HG02981 (cell line): Measurements from ENCODE around the gene C1QTNF9.
A peak's percentile ranks its signal among the peaks of the same experiment; 100 is the strongest.
"Not testable (repeated sequence)": the region's sequence is repeated elsewhere in the genome, so short reads cannot be mapped to it uniquely, and the experiment has no call there.

Source experiments
- ATAC-seq: cut with Tn5 transposase; IDR thresholded peaks from one replicate; pipeline ENCODE4 v1.9.1; 2021; ENCODE audit warnings: mild to moderate bottlenecking, moderate library complexity; ENCODE audit not compliant: unreplicated experiment

Gene C1QTNF9, protein sequence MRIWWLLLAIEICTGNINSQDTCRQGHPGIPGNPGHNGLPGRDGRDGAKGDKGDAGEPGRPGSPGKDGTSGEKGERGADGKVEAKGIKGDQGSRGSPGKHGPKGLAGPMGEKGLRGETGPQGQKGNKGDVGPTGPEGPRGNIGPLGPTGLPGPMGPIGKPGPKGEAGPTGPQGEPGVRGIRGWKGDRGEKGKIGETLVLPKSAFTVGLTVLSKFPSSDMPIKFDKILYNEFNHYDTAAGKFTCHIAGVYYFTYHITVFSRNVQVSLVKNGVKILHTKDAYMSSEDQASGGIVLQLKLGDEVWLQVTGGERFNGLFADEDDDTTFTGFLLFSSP

DNA sequence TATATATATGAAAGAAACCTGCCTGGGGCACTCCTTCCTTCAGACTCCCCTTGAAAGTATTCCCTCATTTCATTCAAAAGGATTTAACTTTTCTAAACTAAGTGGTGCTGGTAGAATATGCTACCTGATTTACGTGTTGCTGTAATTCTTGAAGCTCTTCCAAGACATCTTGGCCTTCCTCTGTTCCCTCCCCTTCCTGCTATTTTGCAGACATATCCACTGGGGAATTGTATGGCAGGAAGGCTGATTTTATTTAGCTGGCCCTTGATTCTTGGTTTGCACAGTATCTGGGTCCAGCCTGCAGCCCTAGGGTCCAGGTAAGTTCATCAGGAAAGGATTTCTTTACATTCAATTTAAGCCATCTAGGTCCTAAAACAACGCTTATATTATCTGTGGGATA is at the start of gene C1QTNF9:
C1QTNF9 (plus strand) TSS at position 281 of the 400 bp plus-strand sequence. CDS start 6,424 bp downstream, outside the sequence.
- ATAC-seq: not testable (repeated sequence)

GRCh38 chr13:24261566-24261965 is 47.8 kb upstream of the C1QTNF9 start:
- ATAC-seq: no peak

DNA sequence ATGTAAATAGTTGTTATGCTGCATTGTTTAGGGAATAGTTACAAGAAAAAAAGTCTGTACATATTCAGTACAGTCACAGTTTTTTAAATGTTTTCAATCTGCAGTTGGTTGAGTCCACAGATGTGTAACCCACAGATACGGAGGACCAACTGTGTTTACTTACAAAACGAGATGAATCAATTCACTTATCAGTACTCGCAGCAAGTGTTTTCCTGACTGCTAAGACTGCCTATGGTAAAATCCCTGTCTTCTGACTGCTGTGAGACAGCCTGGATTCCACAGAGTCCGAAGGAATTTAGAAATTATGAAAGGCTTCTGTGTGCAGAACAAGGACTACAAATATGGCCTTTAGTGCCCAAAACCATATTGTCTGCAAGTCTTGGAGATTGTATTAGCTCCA is 45.7 kb upstream of the C1QTNF9 start:
- no peak for ATAC-seq

- peak; percentile 79 for ATAC-seq
These were observed 44.4 kb upstream of the C1QTNF9 start for GRCh38 chr13:24264976-24265375.

- no peak for ATAC-seq
These were observed 43.9 kb upstream of the C1QTNF9 start for GRCh38 chr13:24265453-24265852.

GRCh38 chr13:24267274-24267673 is 42.1 kb upstream of the C1QTNF9 start:
- ATAC-seq: no peak

DNA sequence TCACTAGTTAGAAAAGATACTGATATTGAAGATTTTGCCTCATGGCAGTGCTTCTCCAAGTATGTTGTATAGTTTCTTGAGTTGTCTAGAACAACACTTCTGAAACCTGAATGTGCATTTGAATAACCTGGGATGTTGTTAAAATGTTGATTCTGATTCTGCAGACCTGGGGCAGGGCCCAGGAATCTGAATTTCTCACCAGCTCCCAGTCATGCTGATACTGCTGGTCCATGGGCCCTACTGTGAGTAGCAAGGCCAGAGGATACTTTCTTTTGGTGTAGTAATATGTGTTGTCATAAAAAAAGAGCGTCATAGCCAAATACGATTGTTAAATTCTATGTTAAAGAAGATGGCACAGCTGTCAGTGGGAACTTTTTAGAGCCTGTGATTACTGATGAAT is 41.6 kb upstream of the C1QTNF9 start:
- ATAC-seq: no peak

GRCh38 chr13:24269821-24270220 is 39.6 kb upstream of the C1QTNF9 start:
- ATAC-seq: no peak

DNA sequence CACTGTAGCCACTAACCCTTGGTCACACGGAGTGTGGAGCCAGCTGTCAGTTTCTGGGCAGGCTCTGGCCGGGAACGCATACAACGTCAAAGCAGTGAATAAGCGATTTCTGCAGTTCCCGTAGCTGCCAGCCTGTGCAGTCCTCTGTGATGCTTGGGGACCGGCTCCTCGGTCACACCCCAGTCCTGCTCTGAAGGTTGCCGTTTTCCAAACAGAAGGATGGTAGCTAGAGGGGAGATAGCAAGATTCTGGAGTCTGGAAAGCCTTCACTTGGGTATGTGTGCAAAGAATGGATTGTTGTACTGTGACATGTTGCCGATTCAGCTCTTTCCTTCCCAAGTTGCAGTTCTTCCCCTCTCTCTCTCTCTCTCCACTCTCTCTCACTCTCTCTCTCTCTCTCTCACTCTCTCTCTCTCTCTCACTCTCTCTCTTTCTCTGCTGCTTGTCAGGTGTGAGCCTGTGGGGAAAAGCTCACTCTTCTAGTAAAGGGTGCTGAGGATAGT is 38.7 kb upstream of the C1QTNF9 start:
- peak; percentile 46 for ATAC-seq

DNA sequence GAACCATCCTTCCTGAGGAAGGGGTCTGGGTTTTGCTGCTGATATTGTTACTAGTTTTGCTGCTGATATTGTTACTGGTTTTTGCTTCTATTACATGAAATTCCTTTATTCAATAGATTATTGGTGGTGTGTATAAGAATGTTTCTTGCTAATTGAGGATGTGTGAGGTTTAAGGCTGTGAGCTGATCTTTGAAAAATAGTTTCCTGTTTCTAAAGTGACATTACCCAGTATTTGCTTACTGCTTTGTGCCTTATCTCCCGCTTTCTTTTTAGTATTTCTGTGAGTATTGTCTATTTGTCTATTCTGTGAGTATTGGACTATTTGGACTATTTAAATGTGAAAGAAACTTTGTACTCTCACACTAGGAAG is 38.2 kb upstream of the C1QTNF9 start:
- no peak for ATAC-seq

- ATAC-seq: peak; percentile 44
These were observed 37.6 kb upstream of the C1QTNF9 start for GRCh38 chr13:24271601-24272451.

GRCh38 chr13:24272452-24273161 is 36.8 kb upstream of the C1QTNF9 start:
- ATAC-seq: no peak

DNA sequence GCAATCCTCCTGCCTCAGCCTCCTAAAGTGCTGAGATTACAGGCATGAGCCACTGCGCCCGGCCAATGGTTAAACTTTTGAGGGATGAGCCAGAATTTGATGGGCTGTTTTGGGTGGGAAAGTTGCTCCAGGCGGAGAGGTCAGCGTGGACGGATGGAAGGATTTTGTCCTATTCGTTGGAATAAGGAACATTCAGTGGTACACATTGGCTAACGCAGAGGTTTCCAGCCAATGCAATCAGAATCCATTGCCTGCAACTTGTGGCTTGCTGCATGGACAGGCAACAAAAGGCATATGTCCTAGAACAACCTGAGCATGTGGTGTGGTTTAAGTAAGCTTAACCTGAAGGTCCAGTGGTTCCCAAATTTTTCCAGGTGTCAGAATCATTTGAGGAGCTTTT is 35.5 kb upstream of the C1QTNF9 start:
- no peak for ATAC-seq

DNA sequence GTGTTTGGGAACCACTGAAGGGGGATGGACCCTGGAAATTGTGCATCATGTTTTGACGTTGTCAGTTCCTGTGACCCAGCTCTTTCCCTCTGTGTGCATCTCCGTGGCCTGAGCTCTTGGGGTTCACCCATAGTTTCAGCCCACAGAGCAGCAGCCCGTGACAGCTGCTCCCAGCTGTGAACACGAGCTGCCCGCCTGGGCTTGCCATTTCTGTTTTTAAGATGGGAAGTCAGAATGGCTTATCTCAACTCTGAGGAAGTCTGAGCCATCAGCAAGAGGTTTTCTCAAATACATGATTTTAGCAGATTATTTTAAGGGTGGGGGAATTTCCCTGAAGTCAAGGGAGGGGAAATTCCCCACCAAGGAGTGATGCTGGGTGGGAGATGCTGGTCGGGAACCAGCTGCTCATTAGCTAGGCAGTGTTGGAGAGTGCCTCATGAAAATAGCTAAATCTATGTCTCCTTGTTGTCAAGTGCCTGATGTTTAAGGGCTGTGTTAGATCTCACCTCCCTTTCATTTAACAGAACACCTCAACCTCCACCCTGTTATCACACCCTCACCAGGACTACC is 34.8 kb upstream of the C1QTNF9 start:
- ATAC-seq: peak; percentile 47

DNA sequence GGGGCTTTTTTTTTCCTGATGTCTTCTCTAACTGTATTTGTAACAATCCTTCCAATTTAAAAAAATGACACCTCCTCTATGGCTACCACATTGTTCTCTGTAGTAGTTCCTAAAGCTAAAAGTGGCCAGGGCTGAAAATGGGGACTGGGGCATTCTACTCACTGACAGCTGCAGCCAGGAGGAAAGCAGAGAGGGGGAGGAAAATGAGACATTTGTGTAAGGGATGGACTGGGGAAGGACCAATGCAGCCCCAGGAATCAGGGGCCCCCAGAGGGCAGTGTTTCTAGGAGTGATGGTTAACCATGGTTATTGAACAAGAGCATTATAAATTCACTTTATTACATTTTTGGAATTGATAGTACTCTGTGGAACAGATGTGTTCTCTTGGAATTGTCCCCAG is 34.3 kb upstream of the C1QTNF9 start:
- no peak for ATAC-seq

GRCh38 chr13:24276306-24276705 is 33.1 kb upstream of the C1QTNF9 start:
- peak; percentile 26 for ATAC-seq

GRCh38 chr13:24276861-24277260 is 32.5 kb upstream of the C1QTNF9 start:
- no peak for ATAC-seq

DNA sequence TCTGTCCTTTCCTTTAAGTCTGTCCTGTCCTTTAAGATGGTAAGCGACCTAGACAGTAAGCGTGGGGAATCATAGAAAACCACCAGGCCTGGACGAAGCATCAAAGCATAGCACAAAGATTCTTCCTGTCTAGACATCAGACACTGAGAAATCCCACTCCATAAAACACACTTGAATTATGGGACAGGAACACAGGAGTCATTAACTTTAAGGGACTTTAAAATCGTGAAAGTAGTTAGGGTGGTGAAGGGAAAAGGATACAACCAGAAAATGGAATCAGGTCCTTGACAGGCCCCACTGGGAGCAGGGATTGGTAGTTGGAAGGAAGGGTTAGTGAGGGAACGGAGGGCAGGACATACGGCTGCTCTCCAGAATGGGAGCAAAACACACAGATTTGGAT is 31.6 kb upstream of the C1QTNF9 start:
- ATAC-seq: no peak

GRCh38 chr13:24279327-24280110 is 29.9 kb upstream of the C1QTNF9 start:
- no peak for ATAC-seq

- ATAC-seq: no peak
These were observed 28.7 kb upstream of the C1QTNF9 start for GRCh38 chr13:24280720-24281119.
